DND-41 (cell line): ENCODE data around the gene PRDX6.

Experiments
- ATAC-seq: fragments of 200-7000 bp; cut with Tn5 transposase; 3 replicates; pipeline ENCODE4 v1.9.1; 2021; ENCODE audit warnings: low read depth; ENCODE audit not compliant: insufficient read depth
- DNase-seq: peaks from one replicate; pipeline ENCODE4 v3.0.0-alpha.2; 2020
- H2AFZ ChIP-seq: 2 replicates; pipeline ENCODE4 v1.6.0; 2012; ENCODE audit warnings: low read depth, low read length
- H3K27ac ChIP-seq: 2 replicates; pipeline ENCODE4 v1.5.1; 2012; ENCODE audit warnings: low read length, inconsistent platforms
- H3K27me3 ChIP-seq: fragments of 200-600 bp; sonication (generic); 2 replicates; pipeline ENCODE4 v1.6.0; 2012; ENCODE audit warnings: low read length, mild to moderate bottlenecking, inconsistent platforms; ENCODE audit not compliant: insufficient read depth, poor library complexity
- H3K36me3 ChIP-seq: 2 replicates; pipeline ENCODE4 v1.5.1; 2012; ENCODE audit warnings: low read length, inconsistent platforms; ENCODE audit not compliant: insufficient read depth
- H3K4me1 ChIP-seq: 2 replicates; pipeline ENCODE4 v1.5.1; 2012; ENCODE audit warnings: mild to moderate bottlenecking, low read length; ENCODE audit not compliant: insufficient read depth
- H3K4me2 ChIP-seq: 2 replicates; pipeline ENCODE4 v1.6.0; 2012; ENCODE audit warnings: mild to moderate bottlenecking, moderate library complexity, low read length, inconsistent platforms; ENCODE audit not compliant: insufficient read depth
- H3K4me3 ChIP-seq, 2 experiments: fragments of 200-600 bp in 1 of 2; shearing (Covaris generic) in 1 of 2; 2 replicates each; pipeline ENCODE4 v1.5.1; 2012 to 2016; ENCODE audit warnings: inconsistent platforms in 2 of 2, low read length in 2 of 2, mild to moderate bottlenecking in 2 of 2, low read depth in 1 of 2, moderate library complexity in 1 of 2
- H3K79me2 ChIP-seq: 2 replicates; pipeline ENCODE4 v1.6.0; 2012; ENCODE audit warnings: low read length, inconsistent platforms; ENCODE audit not compliant: insufficient read depth
- H3K9ac ChIP-seq: 2 replicates; pipeline ENCODE4 v1.6.0; 2012; ENCODE audit warnings: low read depth, mild to moderate bottlenecking, inconsistent platforms, low read length, moderate library complexity
- H3K9me3 ChIP-seq: 2 replicates; pipeline ENCODE4 v1.5.1; 2012; ENCODE audit warnings: low read length, moderate library complexity, mild to moderate bottlenecking, inconsistent platforms; ENCODE audit not compliant: insufficient read depth, severe bottlenecking
- H4K20me1 ChIP-seq: 2 replicates; pipeline ENCODE4 v1.6.0; 2012; ENCODE audit warnings: low read length; ENCODE audit not compliant: insufficient read depth
- EZH2 ChIP-seq: IDR thresholded peaks from 3 replicates; pipeline ENCODE4 v1.6.1; 2012; ENCODE audit warnings: borderline replicate concordance, low read depth, mild to moderate bottlenecking, moderate library complexity, low read length, inconsistent platforms; ENCODE audit not compliant: severe bottlenecking
- TF ChIP-seq, protein P1 (sequence below): IDR thresholded peaks from 2 replicates; pipeline ENCODE4 v1.5.1; 2012; ENCODE audit warnings: borderline replicate concordance, low read length, moderate library complexity, mild to moderate bottlenecking; ENCODE audit not compliant: poor library complexity, severe bottlenecking; ENCODE audit errors: extremely low read depth

The PRDX6 gene

DNA sequence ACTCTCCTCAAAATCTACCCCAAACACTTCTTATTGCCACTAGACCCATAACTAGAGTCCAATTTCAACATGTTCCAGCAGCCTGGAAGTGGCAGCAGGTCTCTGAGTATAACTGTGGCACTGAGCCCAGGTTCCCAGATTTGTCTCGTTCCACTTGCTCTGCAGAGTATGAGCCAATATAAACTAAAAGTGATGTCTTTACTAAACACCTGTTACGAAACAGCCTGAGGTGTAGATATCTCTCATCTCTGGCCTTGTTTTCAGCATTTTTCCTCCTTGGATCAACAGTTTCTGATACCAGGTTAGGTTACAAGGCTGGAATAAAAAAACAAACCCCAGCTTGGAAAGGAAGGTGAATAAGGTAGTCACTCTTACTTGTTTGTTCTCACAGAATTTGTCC, 25.2 kb upstream of the PRDX6 start:
- 0 out of 2 replicates have a peak, but pooled peaks cover 3% of the 10 kb centered on the region for H3K36me3 ChIP-seq
- no peak for ATAC-seq
- no peak overlapping the region for H3K27ac ChIP-seq
- TF ChIP-seq, protein P1, sequence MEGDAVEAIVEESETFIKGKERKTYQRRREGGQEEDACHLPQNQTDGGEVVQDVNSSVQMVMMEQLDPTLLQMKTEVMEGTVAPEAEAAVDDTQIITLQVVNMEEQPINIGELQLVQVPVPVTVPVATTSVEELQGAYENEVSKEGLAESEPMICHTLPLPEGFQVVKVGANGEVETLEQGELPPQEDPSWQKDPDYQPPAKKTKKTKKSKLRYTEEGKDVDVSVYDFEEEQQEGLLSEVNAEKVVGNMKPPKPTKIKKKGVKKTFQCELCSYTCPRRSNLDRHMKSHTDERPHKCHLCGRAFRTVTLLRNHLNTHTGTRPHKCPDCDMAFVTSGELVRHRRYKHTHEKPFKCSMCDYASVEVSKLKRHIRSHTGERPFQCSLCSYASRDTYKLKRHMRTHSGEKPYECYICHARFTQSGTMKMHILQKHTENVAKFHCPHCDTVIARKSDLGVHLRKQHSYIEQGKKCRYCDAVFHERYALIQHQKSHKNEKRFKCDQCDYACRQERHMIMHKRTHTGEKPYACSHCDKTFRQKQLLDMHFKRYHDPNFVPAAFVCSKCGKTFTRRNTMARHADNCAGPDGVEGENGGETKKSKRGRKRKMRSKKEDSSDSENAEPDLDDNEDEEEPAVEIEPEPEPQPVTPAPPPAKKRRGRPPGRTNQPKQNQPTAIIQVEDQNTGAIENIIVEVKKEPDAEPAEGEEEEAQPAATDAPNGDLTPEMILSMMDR, result no peak
- TF ChIP-seq EZH2, result no peak
- H3K9ac ChIP-seq, result no peak overlapping the region
- H3K4me1 ChIP-seq, result no peaks in the 10 kb centered on the region
- DNase-seq, result no peak
- no peaks in the 10 kb centered on the region for H3K27me3 ChIP-seq
- H2AFZ ChIP-seq, result no peak overlapping the region
- no peaks in the 10 kb centered on the region for H3K79me2 ChIP-seq
- no peak overlapping the region for H3K4me2 ChIP-seq
- peaks cover 2% of the 10 kb centered on the region for H3K9me3 ChIP-seq
- H4K20me1 ChIP-seq, result no peaks in the 10 kb centered on the region
- H3K4me3 ChIP-seq, result no peak overlapping the region

DNA sequence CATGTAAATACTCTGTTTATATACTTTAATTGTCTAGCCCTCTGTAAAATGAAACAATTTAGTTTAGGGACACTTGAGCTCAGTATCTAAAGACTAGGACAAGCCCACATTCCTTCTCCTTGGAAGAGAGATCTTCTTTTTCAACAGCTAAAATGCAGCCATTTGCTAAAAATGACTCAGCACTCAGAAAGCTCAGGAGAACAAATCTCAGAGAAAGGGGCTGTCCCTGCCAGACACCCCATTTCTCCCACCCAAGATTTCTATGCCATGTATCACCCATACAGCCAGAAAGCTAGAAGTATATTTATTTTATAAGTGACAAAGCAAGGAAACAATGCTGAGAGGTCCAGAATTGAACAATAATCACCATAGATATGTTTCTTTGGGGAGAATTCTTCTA, 23.2 kb upstream of the PRDX6 start:
- Histone ChIP-seq H3K4me2 (no peak overlapping the region), H2AFZ (no peak overlapping the region), H3K9me3 (no peaks in the 10 kb centered on the region), H3K27me3 (no peaks in the 10 kb centered on the region), H3K4me1 (no peaks in the 10 kb centered on the region), H3K27ac (no peak overlapping the region), H3K36me3 (no peaks in the 10 kb centered on the region), H3K79me2 (no peaks in the 10 kb centered on the region), H3K4me3 (no peak overlapping the region), H3K9ac (no peak overlapping the region), H4K20me1 (no peaks in the 10 kb centered on the region)
- ATAC-seq (no peak), DNase-seq (no peak)
- TF ChIP-seq, protein P1, result no peak
- TF ChIP-seq EZH2, result no peak

DNA sequence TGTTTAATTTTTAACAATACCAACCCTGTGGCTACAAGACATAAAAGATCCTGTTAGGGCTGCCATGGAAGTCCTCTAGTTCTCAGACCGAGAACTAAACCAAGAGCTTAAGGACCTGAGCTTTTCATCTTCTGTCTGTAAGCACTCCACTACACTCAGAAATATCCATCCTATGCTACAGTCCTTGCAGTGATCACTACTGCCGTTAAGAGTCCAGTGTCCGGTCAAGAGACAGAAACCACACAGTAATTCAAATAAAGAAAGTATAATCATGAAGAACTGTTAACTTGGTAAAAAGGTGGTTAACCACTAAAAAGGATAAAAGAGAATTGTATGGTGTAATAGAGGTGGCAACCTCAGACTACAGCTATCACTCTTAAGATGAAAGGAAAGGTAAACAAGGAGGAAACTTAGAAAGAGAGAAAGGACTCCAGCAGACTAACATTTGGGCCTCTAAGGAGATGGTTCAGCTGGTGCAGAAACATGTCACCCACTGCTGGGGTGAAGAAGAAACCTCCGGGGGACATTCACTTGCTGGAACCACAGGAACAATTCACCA, 22.1 kb upstream of the PRDX6 start:
- Histone ChIP-seq H3K79me2 (no peaks in the 10 kb centered on the region), H2AFZ (no peak overlapping the region), H3K36me3 (peaks cover 3% of the 10 kb centered on the region; the same call in 1 of the 2 replicates), H3K4me3 (no peak overlapping the region), H3K9me3 (no peaks in the 10 kb centered on the region), H3K4me2 (no peak overlapping the region), H3K27ac (no peak overlapping the region), H3K4me1 (peaks cover 5% of the 10 kb centered on the region), H3K9ac (no peak overlapping the region), H3K27me3 (no peaks in the 10 kb centered on the region), H4K20me1 (no peaks in the 10 kb centered on the region)
- peak; percentile 72; the same call in 2 of the 3 replicates for ATAC-seq
- TF ChIP-seq, protein P1, result no peak
- no peak for TF ChIP-seq EZH2
- DNase-seq, result no peak
